RWPE2 (cell line): ENCODE measurements around the gene SLC8A1.

Source experiments
- ATAC-seq: fragments of 200-7000 bp; cut with Tn5 transposase; 3 replicates; pipeline ENCODE4 v1.9.1; 2021; ENCODE audit warnings: low read depth
- DNase-seq: peaks from one replicate; pipeline ENCODE4 v3.0.0-alpha.2; 2020; ENCODE audit warnings: low spot score
- H3K27ac ChIP-seq: fragments of 450-650 bp; 2 replicates; pipeline ENCODE4 v1.5.1; 2017; ENCODE audit warnings: mild to moderate bottlenecking; ENCODE audit not compliant: poor library complexity, severe bottlenecking
- H3K27me3 ChIP-seq: fragments of 250-450 bp; sonication (Bioruptor Pico); 2 replicates; pipeline ENCODE4 v1.5.1; 2021; ENCODE audit warnings: mild to moderate bottlenecking, moderate library complexity; ENCODE audit not compliant: insufficient read depth, poor library complexity, severe bottlenecking
- H3K36me3 ChIP-seq: fragments of 250-450 bp; sonication (Bioruptor Pico); 2 replicates; pipeline ENCODE4 v1.5.1; 2020; ENCODE audit warnings: low read depth, mild to moderate bottlenecking, moderate library complexity
- H3K4me1 ChIP-seq: fragments of 250-450 bp; sonication (Bioruptor Pico); 2 replicates; pipeline ENCODE4 v1.5.1; 2021; ENCODE audit warnings: mild to moderate bottlenecking, moderate library complexity; ENCODE audit not compliant: insufficient read depth, poor library complexity, severe bottlenecking
- H3K4me3 ChIP-seq: fragments of 250-450 bp; sonication (Bioruptor Pico); 2 replicates; pipeline ENCODE4 v1.5.1; 2021; ENCODE audit warnings: mild to moderate bottlenecking, moderate library complexity; ENCODE audit not compliant: severe bottlenecking
- H3K9me3 ChIP-seq: fragments of 250-450 bp; sonication (Bioruptor Pico); 2 replicates; pipeline ENCODE4 v1.5.1; 2021; ENCODE audit warnings: mild to moderate bottlenecking, moderate library complexity; ENCODE audit not compliant: severe bottlenecking
- TF ChIP-seq, protein P1 (sequence below): fragments of 450-650 bp; IDR thresholded peaks from one replicate; pipeline ENCODE4 v1.5.1; 2017; ENCODE audit warnings: mild to moderate bottlenecking, moderate library complexity; ENCODE audit not compliant: poor library complexity, severe bottlenecking

The SLC8A1 gene

DNA sequence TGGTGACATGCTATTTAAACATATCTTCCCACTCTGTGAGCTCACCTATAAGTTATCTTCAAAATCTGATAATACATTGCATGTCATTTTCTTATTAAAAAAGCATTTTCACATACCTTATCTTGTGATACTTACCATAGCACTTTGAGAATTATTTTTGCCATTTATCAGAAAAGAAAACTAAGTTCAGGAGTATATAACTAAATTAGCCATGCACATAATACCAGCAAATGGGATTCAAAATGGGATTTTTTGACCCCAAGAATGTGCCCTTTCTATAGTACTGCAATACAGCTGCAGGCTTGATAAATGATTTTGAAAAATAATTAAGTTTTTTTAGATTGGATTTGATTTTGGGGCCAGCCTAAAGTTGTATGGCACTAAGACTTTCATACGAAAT lies 41.2 kb downstream of the SLC8A1 start:
- H3K4me3 ChIP-seq = no peak overlapping the region
- no peaks in the 10 kb centered on the region for H3K36me3 ChIP-seq
- no peaks in the 10 kb centered on the region for H3K27me3 ChIP-seq
- peak overlapping the region; percentile 81 for H3K27ac ChIP-seq
- DNase-seq (no peak), ATAC-seq (no peak)
- no peaks in the 10 kb centered on the region for H3K9me3 ChIP-seq
- H3K4me1 ChIP-seq = peaks cover 22% of the 10 kb centered on the region
- TF ChIP-seq, protein P1, sequence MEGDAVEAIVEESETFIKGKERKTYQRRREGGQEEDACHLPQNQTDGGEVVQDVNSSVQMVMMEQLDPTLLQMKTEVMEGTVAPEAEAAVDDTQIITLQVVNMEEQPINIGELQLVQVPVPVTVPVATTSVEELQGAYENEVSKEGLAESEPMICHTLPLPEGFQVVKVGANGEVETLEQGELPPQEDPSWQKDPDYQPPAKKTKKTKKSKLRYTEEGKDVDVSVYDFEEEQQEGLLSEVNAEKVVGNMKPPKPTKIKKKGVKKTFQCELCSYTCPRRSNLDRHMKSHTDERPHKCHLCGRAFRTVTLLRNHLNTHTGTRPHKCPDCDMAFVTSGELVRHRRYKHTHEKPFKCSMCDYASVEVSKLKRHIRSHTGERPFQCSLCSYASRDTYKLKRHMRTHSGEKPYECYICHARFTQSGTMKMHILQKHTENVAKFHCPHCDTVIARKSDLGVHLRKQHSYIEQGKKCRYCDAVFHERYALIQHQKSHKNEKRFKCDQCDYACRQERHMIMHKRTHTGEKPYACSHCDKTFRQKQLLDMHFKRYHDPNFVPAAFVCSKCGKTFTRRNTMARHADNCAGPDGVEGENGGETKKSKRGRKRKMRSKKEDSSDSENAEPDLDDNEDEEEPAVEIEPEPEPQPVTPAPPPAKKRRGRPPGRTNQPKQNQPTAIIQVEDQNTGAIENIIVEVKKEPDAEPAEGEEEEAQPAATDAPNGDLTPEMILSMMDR = no peak

DNA sequence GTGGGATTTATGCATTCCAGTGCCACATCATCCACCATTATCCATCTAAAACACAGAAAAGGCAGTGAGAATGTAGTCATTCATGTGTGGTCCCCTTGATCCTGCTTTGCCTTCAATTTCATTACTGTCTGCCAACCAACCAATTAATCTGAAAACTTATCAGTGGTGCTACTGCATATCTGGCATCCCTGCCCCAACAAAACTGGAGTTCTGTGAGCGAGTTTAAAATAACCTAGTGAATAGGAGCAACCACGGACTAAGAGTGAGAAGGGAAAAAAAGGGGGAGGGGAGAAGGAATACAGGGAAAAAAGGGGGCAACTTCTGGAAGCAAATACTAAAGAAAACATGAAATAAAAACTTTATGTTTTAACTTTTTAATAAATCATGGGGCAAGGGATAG lies 42.2 kb downstream of the SLC8A1 start:
- Histone ChIP-seq H3K27ac (no peak overlapping the region), H3K27me3 (no peaks in the 10 kb centered on the region), H3K36me3 (no peaks in the 10 kb centered on the region), H3K9me3 (no peaks in the 10 kb centered on the region), H3K4me1 (peaks cover 26% of the 10 kb centered on the region), H3K4me3 (no peak overlapping the region)
- ATAC-seq = no peak
- DNase-seq = no peak
- TF ChIP-seq, protein P1 = no peak

DNA sequence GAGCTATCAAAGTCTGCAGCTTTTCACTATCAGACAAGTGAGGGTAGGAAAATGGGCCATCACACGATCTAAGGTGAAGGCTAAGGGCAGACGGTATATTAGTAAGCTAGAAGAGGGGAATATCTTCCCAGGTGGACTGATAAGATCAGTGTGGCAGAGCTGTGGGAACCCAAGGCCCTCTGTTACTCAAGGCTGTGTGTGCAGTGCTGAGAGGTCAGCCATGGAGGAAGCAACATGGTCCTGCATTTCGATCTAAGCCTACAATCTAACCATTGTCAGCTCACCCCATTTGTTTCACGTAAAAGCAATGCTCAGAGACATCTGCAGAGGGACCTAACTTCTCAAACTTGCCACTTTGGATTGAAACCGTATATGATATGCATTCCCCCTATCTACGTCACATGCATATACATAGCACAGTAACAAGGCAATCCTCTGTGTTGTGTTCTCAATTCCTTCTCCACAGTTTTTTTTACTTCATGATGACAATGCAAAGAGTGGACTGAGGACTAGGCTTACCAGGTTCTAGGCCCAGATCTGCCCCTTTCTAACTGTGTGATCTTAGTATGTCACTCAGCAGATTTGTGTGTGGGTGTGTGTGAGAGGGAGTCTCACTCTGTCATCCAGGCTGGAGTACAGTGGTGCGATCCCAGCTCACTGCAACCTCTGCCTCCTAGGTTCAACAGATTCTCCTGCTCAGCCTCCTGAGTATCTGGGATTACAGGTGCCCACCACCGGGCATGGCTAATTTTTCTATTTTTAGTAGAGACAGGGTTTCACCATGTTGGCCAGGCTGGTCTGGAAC lies 45.2 kb downstream of the SLC8A1 start:
- H3K36me3 ChIP-seq = no peaks in the 10 kb centered on the region
- H3K4me3 ChIP-seq = no peak overlapping the region
- TF ChIP-seq, protein P1 = no peak
- H3K9me3 ChIP-seq = no peaks in the 10 kb centered on the region
- peaks cover 44% of the 10 kb centered on the region for H3K4me1 ChIP-seq
- DNase-seq = no peak
- no peak for ATAC-seq
- H3K27me3 ChIP-seq = no peaks in the 10 kb centered on the region
- no peak overlapping the region for H3K27ac ChIP-seq

DNA sequence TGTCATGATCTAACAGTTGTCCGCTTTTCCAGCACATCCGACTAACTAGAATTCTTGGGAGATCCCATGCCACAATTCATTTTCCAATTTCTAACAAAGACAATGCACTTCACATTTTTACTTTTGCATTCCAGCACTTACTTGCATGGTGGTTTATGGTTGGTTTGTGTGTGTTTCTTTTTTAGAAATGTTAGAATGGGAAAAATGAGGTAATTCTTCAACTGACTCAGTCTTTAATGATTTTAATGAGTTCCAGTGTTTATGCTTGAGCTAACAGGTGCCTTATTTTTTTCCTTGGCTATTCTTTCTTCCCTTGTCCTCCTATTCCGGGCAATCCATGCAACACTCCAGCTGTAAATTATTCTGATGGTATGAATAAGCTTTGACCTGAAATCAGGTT lies 46.4 kb downstream of the SLC8A1 start:
- H3K27ac ChIP-seq = no peak overlapping the region
- H3K4me3 ChIP-seq = no peak overlapping the region
- no peaks in the 10 kb centered on the region for H3K36me3 ChIP-seq
- H3K4me1 ChIP-seq = peaks cover 46% of the 10 kb centered on the region
- no peaks in the 10 kb centered on the region for H3K27me3 ChIP-seq
- DNase-seq (no peak), ATAC-seq (no peak)
- H3K9me3 ChIP-seq = no peaks in the 10 kb centered on the region
- TF ChIP-seq, protein P1 = no peak

DNA sequence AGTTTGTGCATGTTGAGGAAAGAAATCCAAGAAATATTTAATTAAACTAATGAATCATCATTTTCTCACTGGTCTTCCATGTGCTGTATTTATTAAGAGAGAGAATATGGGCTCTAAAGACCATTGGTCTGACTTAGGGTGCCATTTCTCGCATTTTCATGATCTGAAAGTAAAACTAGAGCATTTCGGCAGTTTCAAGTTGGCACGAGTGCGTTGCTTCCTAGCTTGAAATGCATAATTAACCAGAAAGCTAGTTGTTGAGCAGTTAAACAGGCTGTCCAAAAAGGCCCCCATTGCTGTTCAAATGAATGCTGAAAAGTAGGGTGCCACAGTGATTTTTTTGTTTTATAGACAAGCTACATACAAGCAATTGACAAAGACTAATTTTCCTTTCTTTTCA lies 47.4 kb downstream of the SLC8A1 start:
- no peak overlapping the region for H3K4me3 ChIP-seq
- ATAC-seq (no peak), DNase-seq (no peak)
- no peaks in the 10 kb centered on the region for H3K9me3 ChIP-seq
- H3K4me1 ChIP-seq = peaks cover 46% of the 10 kb centered on the region
- peak overlapping the region; percentile 96 for H3K27ac ChIP-seq
- H3K27me3 ChIP-seq = no peaks in the 10 kb centered on the region
- TF ChIP-seq, protein P1 = no peak
- H3K36me3 ChIP-seq = no peaks in the 10 kb centered on the region
